NCI-H524 (cell line): ENCODE data around the gene RNF224.

Source experiments
- DNase-seq, 2 experiments: peaks; one replicate each; lab custom pipeline; 2025; lab: John Stamatoyannopoulos, UW

Gene RNF224

GRCh38 chr9:137254624-137255447 lies 27.5 kb downstream of the RNF224 start, which contains the start of gene NELFB:
TSS of gene NELFB (plus strand) at chr9:137255327.
- DNase-seq = peak; percentile 77 to 89

DNA sequence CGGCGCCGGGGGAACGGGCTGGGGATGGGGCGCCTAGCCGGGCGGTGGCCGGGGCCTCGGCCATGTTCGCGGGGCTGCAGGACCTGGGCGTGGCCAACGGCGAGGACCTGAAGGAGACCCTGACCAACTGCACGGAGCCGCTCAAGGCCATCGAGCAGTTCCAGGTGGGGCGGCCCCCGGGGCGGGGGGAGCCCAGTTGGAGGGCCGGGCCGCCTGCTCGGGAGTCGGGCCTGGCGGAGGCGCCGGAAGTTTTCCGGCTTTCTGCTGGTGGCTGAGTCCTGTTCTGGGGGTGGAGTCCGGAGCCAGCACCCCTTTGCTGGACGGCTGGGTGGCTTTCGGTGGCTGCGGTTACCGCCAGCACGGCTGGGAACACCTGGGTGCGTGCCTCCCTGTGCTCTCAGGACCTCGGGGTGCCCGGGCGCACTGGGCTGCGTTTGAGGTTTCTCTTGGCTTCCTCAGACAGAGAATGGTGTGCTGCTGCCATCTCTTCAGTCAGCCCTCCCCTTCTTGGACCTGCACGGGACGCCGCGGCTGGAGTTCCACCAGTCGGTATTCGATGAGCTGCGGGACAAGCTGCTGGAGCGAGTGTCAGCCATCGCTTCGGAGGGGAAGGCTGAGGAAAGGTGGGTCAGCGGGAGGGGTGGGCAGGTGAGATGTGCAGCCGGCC lies 28.3 kb downstream of the RNF224 start:
- DNase-seq = peak in 1 of 2 experiments; percentile 69

DNA sequence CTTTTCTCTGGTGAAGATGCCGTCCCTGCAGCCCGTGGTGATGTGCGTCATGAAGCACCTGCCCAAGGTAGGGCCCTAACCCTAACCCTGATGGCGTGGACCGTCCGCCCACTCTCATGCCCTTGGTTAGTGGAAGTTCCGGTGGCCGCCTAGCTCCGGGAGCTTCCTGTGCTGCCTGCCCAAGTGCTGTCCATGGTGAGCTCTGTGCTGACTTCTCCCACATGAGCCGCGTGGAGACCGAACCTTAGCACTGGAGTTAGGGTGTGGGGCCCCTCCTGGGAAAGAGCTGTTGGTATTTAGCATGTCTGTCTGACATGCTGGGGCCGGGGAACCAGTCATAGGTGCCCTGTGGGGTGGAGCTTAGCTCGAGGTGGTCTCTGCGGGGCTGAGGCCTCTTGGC lies 29.1 kb downstream of the RNF224 start:
- no peak for DNase-seq

DNA sequence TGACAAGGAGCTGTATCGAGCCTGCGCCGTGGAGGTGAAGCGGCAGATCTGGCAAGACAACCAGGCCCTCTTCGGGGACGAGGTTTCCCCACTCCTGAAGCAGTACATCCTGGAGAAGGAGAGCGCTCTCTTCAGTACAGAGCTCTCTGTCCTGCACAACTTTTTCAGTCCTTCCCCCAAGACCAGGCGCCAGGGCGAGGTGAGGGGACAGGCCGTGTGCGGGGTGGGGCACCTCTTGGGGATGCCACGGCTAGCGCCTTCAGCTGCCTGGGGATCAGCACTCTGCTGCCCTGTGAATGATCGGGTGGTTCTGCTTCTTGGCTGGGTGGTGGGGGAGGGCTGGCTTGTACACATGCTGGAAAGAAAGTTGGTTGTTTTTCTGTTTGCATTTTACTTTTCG lies 29.6 kb downstream of the RNF224 start:
- no peak for DNase-seq

GRCh38 chr9:137262173-137262908 lies 35.0 kb downstream of the RNF224 start:
- DNase-seq = peak in 1 of 2 experiments; percentile 47

DNA sequence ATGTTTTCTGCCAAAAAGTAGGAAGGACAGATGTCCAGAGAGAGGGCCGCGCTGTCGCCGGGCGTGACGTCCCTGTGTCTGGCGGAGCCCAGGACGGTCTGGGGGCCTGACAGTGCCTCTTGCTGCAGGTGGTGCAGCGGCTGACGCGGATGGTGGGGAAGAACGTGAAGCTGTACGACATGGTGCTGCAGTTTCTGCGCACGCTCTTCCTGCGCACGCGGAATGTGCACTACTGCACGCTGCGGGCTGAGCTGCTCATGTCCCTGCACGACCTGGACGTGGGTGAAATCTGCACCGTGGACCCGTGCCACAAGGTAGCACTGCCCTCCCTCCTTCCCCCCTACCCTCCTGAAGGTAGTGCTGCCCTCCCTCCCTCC lies 35.6 kb downstream of the RNF224 start:
- no peak for DNase-seq

- no peak for DNase-seq
Measured at GRCh38 chr9:137263506-137263905, 36.2 kb downstream of the RNF224 start.

GRCh38 chr9:137264067-137264466 lies 36.8 kb downstream of the RNF224 start:
- no peak for DNase-seq

DNA sequence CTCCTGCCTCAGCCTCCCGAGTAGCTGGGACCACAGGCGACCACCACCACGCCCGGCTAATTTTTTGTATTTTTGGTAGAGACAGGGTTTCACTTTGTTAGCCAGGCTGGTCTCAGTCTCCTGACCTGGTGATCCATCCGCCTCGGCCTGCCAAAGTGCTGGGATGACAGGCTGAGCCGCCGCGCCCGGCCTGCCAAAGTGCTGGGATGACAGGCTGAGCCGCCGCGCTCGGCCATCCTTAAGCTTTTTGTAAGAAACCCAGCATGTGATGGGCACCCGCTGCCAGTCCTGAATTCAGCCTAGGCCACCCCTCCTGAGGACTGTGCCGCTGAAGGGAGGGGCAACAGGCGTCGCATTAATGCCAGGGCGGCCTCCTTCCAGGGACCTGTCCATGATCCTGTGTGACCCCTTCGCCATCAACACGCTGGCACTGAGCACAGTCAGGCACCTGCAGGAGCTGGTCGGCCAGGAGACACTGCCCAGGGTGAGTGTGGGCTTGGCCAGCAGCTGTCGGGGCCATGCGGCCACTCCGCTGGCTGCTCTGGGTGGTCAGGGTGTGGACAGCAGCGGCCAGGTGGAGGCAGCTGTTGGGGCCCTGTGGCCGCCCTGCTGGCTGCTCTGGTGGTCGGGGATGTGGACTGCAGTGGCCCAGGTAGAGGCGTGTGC lies 38.3 kb downstream of the RNF224 start:
- DNase-seq = no peak

DNA sequence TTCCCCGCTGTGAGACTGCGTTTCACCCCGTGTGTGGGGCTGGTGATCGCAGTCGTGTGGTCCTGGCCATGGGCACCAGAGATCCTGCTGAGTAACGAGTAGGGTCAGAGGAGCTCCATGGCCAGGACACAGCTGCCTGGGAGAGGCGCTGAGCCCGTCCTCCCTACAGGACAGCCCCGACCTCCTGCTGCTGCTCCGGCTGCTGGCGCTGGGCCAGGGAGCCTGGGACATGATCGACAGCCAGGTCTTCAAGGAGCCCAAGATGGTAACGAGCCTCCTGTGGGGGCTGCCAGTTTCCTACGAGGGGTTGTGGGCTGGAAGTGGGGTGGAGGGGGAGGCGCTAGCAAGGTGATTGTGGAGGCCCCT lies 38.8 kb downstream of the RNF224 start:
- no peak for DNase-seq

- DNase-seq = no peak
Measured at GRCh38 chr9:137266585-137267453, 39.5 kb downstream of the RNF224 start.

- DNase-seq = no peak
Measured at GRCh38 chr9:137267933-137268355, 40.6 kb downstream of the RNF224 start.

- DNase-seq = no peak
Measured at GRCh38 chr9:137268538-137269201, 41.4 kb downstream of the RNF224 start.

DNA sequence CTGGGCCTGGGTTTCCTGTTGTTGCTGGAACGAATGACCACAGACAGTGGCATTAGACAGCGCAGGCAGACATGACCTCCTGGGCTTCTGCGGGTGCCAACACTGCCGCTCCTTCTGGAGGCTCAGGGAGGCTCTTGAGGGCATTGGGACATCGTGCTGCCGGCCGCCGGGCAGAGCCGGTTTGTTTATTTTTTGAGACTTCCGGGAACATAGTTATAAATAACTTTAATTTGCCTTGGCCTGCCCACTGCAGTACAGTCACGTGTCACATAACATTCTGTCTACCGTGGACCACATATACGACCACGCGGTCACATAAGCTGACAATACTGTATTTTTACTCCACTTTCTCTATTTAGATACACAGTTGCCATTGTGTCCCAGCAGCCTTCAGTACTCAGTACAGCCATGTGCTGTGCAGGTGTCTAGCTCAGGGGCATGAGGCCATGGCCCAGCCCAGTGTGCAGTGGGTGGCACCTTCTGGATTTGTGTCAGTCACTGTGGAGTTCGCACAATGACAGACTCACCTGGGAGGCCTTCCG lies 42.0 kb downstream of the RNF224 start:
- no peak for DNase-seq

DNA sequence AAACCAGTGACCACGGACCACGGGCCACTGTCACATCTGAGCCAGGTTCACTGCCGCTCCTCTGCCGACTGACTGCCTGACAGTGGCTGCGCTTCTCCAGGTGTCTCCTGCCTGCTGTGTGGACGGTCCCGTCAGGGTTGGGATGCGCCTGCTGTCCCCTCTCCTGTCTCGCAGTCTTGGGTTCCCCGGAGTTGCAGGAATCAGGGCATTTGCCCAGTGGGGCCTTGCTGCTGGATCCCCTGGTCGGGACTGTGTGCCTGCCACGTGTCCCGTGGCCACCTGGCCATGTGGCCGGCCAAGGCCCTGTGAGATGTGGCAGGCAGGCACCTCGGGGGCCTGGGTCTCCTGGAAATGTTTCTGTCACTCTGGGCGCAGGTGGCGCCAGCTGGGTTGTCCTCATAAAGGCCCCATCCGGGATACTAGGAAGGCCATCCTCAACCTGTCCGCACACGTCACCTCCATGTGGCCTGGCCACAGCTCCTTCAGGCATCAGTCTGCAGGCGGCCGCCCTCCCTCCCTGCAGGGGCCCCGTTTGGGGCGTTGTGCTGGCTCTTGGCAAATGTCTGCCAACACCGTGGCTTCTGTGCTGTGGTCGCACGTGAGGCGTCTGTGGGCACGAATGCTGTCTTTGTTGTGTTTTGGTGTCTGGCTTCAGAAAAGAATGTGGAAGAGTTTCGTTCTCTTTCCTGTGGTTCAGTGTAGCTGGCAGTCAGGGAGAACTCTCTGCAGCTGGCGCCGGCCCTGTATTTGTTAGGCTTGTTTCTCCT lies 43.8 kb downstream of the RNF224 start:
- DNase-seq = no peak

DNA sequence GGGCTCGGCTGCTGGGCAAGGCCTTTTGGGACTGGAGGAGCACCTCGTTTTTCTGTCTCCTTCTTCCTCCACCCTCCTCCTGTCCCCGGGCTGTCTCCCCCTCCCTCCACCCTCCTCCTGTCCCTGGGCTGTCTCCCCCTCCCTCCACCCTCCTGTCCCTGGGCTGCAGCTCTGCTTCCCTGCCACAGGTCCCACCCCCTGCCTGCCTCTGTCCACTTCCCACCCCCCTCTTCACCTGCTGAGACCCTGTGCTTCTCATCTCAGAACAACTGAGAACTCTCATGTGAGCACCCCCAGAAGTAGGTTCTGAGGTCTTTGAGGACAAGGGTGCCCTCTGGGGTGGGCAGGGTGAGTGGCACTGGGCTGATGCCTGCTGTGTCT lies 44.4 kb downstream of the RNF224 start:
- no peak for DNase-seq

DNA sequence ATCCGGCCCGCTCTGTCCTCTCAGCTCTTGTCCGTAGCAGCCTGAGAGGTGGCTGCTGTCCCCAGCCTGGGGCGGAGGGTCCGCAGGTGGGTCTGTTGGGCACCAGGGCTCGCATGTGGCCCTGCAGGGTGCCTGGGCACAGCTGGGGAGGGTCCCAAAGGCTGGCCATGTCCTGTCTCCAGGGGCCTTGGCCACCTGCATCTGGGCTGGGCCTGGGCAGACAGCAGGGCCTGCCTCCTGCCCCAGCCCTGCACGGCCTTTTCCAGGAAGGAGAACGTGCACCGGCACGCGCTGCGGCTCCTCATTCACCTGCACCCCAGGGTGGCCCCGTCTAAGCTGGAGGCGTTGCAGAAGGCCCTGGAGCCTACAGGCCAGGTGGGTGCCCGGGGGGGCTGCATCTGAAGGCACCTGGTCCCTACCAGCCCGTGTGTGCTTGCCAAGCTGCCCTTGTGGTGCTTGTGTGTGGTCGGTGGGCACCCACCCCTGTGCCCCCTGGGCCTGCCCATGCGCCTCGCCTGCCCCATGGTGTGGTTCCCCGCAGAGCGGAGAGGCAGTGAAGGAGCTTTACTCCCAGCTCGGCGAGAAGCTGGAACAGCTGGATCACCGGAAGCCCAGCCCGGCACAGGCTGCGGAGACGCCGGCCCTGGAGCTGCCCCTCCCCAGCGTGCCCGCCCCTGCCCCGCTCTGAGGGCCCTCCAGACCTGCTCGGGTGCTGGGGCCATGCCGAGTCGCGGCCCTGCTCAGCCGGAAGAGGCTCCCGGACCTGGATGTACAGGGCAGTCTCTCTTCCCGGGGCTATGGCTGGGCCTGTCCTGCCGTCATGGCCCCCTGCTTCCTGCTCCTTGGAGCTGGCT lies 45.2 kb downstream of the RNF224 start:
- no peak for DNase-seq

DNA sequence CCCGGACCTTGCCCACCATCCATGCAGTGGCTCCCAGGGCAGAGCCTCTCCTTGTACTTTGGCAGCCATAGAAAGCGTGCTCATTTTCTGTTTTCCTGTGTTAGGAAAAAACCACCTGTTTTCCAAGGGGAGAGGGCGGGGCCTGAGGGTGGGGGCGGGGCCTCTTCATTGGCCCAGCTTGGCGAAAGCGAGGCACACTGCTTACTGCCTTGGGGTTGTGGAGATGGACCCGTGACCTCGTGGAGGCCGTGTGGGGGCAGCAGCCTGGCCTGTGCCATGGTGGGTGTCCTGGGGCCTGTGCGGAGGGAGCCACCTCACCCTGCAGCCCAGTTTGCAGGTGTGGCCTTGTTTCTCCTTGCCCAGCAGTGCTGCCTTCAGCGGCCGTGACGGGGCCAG lies 45.8 kb downstream of the RNF224 start:
- DNase-seq = no peak
